Hematopoietic multipotent progenitor cell treated with erythropoietin and hydrocortisone succinate and interleukin-3 and kit ligand, for 15 days (in vitro differentiated cells): ENCODE measurements around the gene SLC2A2.

Experiments
- DNase-seq: peaks from one replicate; pipeline ENCODE4 v3.0.0-alpha.2; 2015; ENCODE audit warnings: low spot score

SLC2A2 gene

GRCh38 chr3:171026597-171027293 is at the start of gene SLC2A2:
Gene SLC2A2, minus strand, starts transcription at chr3:171026720. Its CDS starts 50 bp downstream, at chr3:171026670.
- no peak for DNase-seq

GRCh38 chr3:171072432-171072831 is 45.9 kb upstream of the SLC2A2 start:
- no peak for DNase-seq

DNA sequence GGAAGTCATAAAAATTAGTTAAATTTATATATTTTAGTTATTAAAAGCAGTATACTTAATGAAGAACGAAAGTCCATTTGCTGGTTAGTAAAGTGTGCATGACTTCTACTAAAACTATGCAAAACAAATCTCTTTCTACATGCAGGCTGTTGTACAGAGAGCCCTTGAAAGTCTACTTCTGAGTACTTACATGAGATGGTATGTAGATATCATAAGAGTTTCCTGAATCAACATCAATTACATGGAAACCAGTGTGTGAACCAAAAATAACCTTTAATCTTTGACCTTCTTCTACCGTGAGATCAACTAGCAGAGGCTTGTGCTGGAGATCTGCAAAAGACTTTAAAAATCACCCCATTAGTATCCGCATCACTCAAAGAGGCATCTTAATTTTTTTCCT is 42.1 kb upstream of the SLC2A2 start:
- DNase-seq: no peak

DNA sequence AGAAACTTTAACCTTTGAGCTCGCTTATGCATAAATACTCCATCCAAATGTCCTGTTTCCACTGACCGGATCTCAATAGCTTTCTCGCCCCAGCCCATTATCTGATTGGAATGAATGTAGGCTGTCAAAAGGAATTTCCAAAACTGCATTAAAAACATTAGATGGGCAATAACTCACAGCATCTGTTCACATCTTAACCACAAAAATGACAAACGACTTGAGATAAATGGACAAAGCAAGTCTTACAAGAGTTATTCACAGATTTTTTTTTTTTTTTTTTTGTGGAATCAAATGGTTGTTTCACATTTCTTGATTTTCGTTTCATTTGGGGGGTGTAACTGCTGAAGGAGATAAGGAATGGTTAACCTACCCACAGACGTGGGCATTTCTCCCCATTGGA is 39.7 kb upstream of the SLC2A2 start:
- DNase-seq: no peak

DNA sequence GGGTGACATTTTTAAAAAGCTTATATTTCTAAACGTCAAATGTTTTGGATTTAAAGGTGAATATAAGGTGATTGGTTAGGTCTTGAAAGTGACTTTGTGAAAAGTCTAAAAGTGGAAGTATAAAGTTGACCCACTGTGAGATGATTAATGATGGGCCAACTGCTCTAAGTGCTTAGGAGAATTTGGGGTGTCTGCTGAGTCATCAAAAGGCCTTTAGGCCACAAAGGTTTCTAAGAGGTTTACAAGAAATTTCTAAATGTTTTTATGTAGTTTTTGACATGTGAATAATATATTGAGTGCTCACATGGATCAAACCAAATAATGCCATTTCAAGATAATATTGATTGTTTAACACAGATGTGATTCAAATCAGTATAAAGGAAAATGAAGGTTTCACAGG is 39.2 kb upstream of the SLC2A2 start:
- no peak for DNase-seq

DNA sequence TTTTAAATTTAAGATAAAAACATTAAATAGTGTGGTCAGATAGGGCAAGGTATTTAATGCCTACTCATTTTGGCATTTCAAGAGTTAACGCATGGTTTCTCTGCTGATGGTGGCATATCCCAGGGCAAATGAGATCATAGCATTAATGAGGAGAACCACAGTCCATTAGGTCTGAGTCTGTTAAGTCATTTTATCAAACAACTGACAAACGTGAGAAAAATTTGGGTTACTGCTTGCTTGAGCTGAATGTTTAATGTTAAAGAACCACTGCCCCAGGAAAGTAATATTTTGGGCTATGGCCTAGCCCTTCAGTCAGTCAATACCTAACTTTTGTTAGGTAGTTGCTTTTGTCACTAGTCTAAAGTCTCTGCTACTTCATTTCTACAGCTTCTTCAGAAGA is 37.9 kb upstream of the SLC2A2 start:
- no peak for DNase-seq

GRCh38 chr3:171061749-171062148 is 35.2 kb upstream of the SLC2A2 start:
- no peak for DNase-seq

DNA sequence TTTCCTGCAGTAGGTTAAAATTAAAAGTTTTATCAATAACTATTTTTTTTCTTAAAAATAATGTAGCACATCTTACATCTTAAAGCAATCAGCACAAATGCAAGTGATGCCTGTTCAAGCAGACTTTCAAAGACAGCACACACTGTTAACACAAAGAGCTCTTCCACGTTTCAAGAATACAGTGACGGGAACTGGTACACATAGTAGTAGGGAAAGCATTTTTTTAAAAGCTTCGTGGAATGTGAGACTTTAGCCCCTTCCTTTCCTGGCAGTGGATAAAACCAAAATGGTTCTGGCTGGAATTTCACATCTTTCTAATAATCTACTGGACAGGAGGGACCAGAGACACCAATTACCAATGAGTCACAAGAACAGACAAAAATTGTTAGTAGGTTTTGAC is 33.5 kb upstream of the SLC2A2 start:
- no peak for DNase-seq

DNA sequence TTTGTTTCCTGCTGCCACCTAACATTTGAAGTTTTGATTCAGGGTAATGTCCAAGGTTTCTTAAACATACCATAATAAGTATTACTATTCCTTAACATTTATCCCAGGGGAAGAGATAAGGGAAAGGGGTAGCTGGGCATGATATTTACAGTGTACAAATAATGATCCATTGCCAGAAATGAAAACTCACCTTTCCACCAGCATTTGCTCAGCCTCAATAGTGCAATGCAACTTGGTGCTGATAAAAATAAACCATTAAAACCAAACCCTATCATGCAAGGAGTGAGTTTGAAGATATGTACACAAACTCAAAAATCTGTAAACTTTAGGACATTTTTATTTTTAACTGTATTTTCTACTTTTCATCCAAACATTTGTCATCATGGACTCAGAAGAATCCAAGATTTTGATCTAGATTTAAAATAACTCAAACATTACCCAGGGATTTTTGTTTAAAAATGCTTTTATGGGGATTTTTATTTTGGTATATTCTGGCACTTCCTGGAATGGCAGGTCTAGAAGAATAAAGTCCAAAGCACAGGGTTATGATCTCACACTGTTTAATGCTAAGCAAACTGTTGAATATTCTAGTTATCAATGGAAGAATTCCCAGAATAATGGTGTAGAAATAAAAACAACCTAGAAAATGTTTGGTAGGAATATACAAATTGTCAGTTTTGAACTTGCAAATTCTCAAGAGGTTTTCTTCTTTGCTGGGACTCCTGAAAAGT is 32.5 kb upstream of the SLC2A2 start:
- DNase-seq: no peak

- no peak for DNase-seq
These were observed 31.5 kb upstream of the SLC2A2 start for GRCh38 chr3:171058058-171058457.

GRCh38 chr3:171057072-171057471 is 30.6 kb upstream of the SLC2A2 start:
- DNase-seq: no peak

DNA sequence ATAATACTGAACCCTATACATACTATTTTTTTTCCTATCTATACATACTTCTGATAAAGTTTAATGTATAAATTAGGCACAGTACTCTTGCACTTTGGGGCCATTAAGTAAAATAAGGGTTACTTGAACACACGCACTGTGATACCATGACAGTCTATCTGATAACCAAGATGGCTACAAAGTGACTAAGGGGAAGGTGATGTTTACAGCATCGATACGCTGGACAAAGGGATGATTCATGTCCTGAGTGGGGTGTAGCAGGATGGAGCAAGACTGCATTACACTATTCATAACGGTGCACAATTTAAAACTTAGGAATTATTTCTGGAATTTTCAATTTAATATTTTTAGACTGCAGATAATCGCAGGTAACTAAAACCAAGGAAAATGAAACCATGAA is 30.0 kb upstream of the SLC2A2 start:
- no peak for DNase-seq

DNA sequence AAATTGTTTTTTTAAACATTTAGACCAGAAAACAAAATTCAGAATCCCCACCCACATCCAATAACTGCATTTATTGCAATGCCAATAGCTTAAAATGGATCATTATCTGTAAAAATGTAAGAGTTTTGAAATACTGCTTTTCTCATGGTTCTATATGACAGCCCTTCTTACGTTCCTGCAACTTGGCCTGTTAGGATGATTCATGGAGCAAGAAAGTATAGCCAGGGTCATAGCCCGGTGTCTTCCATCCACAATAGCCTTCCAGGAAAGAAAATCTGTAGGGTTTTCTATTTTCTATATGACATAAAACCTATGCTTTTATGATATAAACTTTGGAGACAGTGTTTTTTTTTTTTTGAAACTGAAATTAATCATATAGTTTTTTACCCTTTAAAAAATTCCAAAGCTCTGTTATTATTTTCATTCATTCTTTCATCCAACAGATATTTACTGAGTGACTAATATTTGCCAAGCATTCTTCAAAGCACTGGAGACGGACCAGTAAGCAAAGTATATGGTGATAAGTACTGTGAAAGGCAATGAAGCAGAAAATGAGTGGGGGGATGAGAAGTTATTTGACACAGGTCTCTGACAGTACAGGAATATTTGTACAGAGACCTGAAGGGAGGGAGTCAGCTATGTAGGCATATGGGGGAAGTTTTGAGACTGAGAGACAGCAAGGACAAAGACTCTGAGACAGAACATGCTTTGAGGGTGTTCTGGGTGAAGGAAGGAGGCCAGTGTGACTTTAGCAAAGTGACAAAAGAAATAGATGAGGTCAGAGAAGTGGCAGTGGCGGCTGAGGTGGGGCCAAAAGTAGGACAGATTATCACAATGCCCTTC is 29.0 kb upstream of the SLC2A2 start:
- DNase-seq: no peak

DNA sequence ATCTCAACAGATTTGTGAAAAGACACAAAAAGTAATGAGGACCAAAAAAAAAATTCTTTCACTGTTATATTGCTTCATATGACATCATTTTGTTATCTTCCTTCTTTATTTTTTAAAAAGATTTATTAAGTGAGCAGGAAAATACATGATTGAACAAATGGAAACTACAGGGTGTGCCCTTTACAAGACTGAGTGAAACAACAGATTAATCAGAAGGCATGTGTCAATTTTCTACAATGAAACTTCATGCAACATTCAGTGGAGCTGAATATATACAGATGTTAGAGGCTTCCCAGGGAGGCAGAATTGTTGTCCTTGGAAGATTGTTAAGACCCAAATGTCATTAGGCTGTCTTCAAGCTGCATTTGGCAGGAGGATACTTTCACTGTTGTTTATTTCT is 28.4 kb upstream of the SLC2A2 start:
- DNase-seq: no peak

DNA sequence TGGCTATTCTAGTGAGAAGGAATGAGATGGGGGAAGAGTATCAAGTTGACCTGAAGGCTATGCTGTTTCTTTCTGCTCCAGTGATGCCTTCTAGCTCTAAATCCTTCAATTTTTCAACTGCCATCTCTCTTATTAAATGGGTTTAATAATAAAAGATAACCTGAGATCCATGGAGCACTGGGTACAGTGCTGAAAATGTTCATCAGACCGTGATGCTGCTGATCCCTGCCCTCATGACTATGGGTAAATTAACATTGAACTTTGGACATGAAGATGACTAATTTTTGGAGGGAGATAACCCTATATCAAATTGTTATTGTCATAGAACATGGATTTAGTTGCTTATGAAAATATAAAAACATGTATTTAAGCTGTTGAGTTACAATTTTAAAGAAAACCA is 27.7 kb upstream of the SLC2A2 start:
- DNase-seq: no peak

DNA sequence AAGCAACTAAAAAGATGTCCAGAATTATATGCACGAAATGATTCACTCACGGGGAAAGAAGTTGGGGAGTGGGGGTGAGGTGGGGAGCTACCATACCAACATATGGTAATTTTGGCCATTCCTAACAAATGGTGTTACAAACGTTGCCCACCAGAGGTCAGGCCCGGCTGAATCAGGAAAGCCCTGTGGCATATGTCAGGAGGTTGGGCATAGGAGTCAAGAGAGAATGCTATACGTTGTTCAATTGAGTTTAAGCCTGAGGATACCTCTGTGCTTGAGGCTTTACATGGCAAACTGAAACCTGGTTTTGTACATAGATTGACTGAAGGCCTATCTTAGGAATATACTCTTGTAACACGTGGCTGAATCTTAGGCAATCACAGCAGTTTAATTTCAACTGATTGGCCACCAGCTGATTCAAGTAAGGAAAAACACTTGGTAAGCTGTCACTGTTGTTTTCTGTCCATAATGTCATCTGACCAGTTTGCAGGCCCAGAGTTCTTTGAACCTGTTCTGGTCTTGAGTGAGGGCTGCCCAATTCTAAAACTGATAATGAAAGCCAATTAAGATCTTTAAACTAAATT is 23.4 kb upstream of the SLC2A2 start:
- peak; percentile 13 for DNase-seq

GRCh38 chr3:171046760-171047159 is 20.2 kb upstream of the SLC2A2 start:
- DNase-seq: no peak

DNA sequence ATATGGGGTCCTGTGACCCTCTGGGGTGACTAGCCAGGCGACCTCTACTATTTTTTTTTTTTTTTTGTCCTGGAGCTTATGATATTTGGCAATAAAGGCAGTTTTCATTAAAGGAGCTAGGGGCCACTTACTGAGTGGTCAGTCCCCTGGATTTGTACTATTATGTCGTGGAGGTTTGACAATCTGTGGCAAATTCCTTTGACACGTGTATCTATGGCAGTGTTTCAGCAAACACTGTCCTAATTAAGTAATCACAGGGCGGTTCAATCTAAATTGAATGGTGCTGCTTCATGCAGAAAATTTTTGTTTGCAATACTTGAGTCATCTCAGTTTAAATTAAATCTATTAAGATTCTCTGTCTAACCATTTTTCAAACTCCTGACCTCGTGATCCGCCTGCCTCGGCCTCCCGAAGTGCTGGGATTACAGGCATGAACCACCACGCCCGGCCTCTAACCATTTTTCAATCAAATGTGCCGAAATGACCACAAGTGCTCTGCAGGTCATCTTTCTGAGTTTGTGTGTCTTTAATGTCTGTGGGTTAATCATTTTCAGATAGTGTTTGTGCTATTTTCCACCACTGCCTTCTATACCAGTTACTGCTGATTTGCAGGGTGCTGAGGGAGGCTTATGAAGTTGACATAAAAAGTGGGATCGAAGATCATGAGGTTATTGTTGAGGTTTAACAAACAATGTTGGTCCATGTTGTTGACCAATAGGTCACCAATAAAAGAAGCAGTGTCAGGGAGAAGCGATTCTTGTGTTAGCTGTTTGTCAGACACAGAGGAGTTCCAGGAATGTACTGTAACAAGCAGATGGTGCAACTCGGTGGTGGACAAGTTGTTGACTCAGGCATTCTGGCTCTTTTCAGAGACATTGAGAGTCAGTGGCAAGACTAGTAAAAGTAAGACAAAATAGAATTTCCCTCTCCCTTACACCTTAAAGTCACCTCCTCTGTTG is 18.6 kb upstream of the SLC2A2 start:
- DNase-seq: no peak

DNA sequence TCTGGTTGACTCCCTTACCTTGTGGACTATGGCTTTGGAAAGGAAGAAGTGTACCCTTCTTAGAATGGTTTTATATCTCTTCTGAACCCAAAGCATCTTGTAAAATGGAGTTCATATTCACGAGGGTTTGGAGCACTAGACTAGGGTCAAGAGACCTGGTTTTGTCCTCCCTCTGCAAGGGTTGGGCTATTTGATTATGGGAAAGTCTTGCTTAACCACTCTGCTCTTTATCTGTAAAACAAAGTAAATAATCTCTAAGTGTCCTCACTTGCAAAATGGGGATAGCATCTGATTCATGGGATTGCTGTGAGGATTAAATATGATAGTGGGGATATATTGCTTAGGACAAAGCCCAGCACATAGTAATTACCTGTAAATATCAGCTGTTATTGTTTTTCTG is 17.9 kb upstream of the SLC2A2 start:
- no peak for DNase-seq

DNA sequence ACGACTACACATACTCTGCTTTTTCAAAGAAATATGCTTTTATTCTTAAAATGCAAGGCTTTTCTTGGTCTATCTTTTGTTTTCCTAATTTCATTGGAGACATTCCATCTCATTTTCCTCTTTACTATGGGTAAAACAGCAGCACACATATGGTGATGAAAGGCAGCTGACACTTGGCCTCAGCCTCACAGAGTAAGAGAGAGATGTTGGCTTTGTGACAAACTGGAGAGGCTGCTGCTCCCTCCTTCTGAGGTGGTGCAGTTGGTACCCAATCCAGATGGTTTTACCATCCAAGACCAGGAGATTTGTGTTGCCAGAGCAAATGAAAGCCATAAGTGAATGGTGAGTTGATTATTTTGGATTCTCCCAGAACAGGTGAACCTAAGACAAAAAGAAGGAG is 13.2 kb upstream of the SLC2A2 start:
- DNase-seq: no peak

DNA sequence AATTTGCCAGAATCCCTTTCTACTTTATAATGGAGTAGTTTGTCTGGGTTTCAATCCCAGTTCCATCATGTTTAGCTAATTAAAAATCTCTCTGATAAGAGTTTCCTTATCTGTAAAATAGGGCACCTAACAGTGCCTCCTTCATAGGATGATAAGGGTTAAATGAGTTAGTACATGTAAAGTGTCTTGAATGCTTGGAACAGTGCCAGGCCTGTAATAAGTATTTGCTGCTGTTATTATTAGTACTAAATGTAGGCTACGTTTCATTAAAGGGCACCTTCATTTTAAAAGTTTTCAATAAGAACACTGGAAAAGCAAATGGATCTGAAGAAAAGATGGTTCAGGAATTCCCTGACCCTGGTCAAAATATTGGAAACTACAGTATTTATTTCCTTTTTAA is 11.8 kb upstream of the SLC2A2 start:
- no peak for DNase-seq
